IPS-18c (cell line): ENCODE data around the gene OR2C3.

Source experiments
- H3K4me3 ChIP-seq: 2 replicates; pipeline ENCODE4 v1.7.0; 2013; ENCODE audit warnings: low read depth, mild to moderate bottlenecking, low read length, moderate library complexity; ENCODE audit not compliant: insufficient read depth
- H3K9me3 ChIP-seq: one replicate; pipeline ENCODE4 v1.6.1; 2013; ENCODE audit warnings: mild to moderate bottlenecking, low read length, moderate library complexity; ENCODE audit not compliant: control insufficient read depth, insufficient read depth

The OR2C3 gene

GRCh38 chr1:247536340-247536739 is at the start of gene OR2C3:
OR2C3 (minus strand) TSS chr1:247536440; CDS start chr1:247532511, 3,929 bp downstream.
- Histone ChIP-seq H3K4me3 (no peak within 1 kb of the TSS), H3K9me3 (no peaks in the 10 kb centered on the region)

- H3K4me3 ChIP-seq, result no peak overlapping the region
These were observed 42.8 kb upstream of the OR2C3 start for GRCh38 chr1:247578946-247579460.

GRCh38 chr1:247576514-247576913 is 40.3 kb upstream of the OR2C3 start:
- no peak overlapping the region for H3K4me3 ChIP-seq
- no peaks in the 10 kb centered on the region for H3K9me3 ChIP-seq

More at GRCh38 chr1:247578946-247579460, 42.8 kb upstream of the OR2C3 start:
- H3K9me3 ChIP-seq, result no peaks in the 10 kb centered on the region

- H3K9me3 ChIP-seq, result no peaks in the 10 kb centered on the region
- H3K4me3 ChIP-seq, result no peak overlapping the region
These were observed 38.4 kb upstream of the OR2C3 start for GRCh38 chr1:247574664-247575063.

- H3K9me3 ChIP-seq, result no peaks in the 10 kb centered on the region
- no peak overlapping the region for H3K4me3 ChIP-seq
These were observed 38.0 kb upstream of the OR2C3 start for GRCh38 chr1:247574236-247574635.

GRCh38 chr1:247562198-247562597 is 26.0 kb upstream of the OR2C3 start:
- no peak overlapping the region for H3K4me3 ChIP-seq
- no peaks in the 10 kb centered on the region for H3K9me3 ChIP-seq

- Histone ChIP-seq H3K4me3 (no peak overlapping the region), H3K9me3 (no peaks in the 10 kb centered on the region)
These were observed 25.5 kb upstream of the OR2C3 start for GRCh38 chr1:247561711-247562110.

- no peak overlapping the region for H3K4me3 ChIP-seq
- no peaks in the 10 kb centered on the region for H3K9me3 ChIP-seq
These were observed 21.9 kb upstream of the OR2C3 start for GRCh38 chr1:247557926-247558674.

GRCh38 chr1:247552231-247552630 is 16.0 kb upstream of the OR2C3 start:
- Histone ChIP-seq H3K9me3 (no peaks in the 10 kb centered on the region), H3K4me3 (no peak overlapping the region)

- no peak overlapping the region for H3K4me3 ChIP-seq
- H3K9me3 ChIP-seq, result no peaks in the 10 kb centered on the region
These were observed 15.5 kb upstream of the OR2C3 start for GRCh38 chr1:247551721-247552120.

- Histone ChIP-seq H3K9me3 (no peaks in the 10 kb centered on the region), H3K4me3 (no peak within 1 kb of the TSS)
These were observed 12.5 kb upstream of the OR2C3 start, which contains the start of gene GCSAML for GRCh38 chr1:247548769-247549182. GCSAML (plus strand) TSS chr1:247549134; CDS start chr1:247549192, 58 bp downstream.

GRCh38 chr1:247548092-247548491 is 11.9 kb upstream of the OR2C3 start:
- H3K9me3 ChIP-seq, result no peaks in the 10 kb centered on the region

GRCh38 chr1:247542811-247543210 is 6.6 kb upstream of the OR2C3 start:
- no peaks in the 10 kb centered on the region for H3K9me3 ChIP-seq
- H3K4me3 ChIP-seq, result no peak overlapping the region

More at GRCh38 chr1:247548092-247548491, 11.9 kb upstream of the OR2C3 start:
- H3K4me3 ChIP-seq, result no peak overlapping the region

- Histone ChIP-seq H3K4me3 (no peak overlapping the region), H3K9me3 (no peaks in the 10 kb centered on the region)
These were observed 4.3 kb upstream of the OR2C3 start for GRCh38 chr1:247540581-247540980.

- Histone ChIP-seq H3K4me3 (no peak overlapping the region), H3K9me3 (no peaks in the 10 kb centered on the region)
These were observed 3.0 kb upstream of the OR2C3 start for GRCh38 chr1:247539215-247539614.

GRCh38 chr1:247538561-247538960 is 2.3 kb upstream of the OR2C3 start:
- no peak overlapping the region for H3K4me3 ChIP-seq
- H3K9me3 ChIP-seq, result no peaks in the 10 kb centered on the region

- Histone ChIP-seq H3K9me3 (no peaks in the 10 kb centered on the region), H3K4me3 (no peak overlapping the region)
These were observed 838 bp downstream of the OR2C3 start for GRCh38 chr1:247535402-247535801.

- Histone ChIP-seq H3K9me3 (no peaks in the 10 kb centered on the region), H3K4me3 (no peak overlapping the region)
These were observed 4.3 kb downstream of the OR2C3 start for GRCh38 chr1:247531937-247532336.
